ENCODE data around the gene AGBL1. TPM values are rescaled to one million over a fixed set of nuclear protein-coding genes. Genes with fewer than 3 reads are reported as not detected.

Gene AGBL1
- total RNA-seq, 1 experiment from 2014 or later, result not detected

- Mint-ChIP-seq H3K4me3 (no peak overlapping the region), H3K4me1 (no peaks in the 10 kb centered on the region), H3K9me3 (no peaks in the 10 kb centered on the region; a peak in 1 of 5 replicates), H3K36me3 (ENCODE audit: insufficient read depth in 1 of 3, low read depth in 3 of 3) (no peaks in the 10 kb centered on the region), H3K27me3 (ENCODE audit: low read depth) (no peaks in the 10 kb centered on the region; the same call in 1 of the 2 replicates), H3K27ac (no peak overlapping the region)
- no peak overlapping the region for H2BK12ac ChIP-seq (ENCODE audit: insufficient read length, low read depth, low read length)
- no peaks in the 10 kb centered on the region for H4K20me1 ChIP-seq (ENCODE audit: control insufficient read depth, insufficient read depth, insufficient read length)
- H4K5ac ChIP-seq (ENCODE audit: insufficient read length, low read depth, low read length), result no peak overlapping the region
- H2BK15ac ChIP-seq (ENCODE audit: low read depth, low read length), result no peak overlapping the region
- H2AFZ ChIP-seq (ENCODE audit: low read length), result no peak overlapping the region
- no peaks in the 10 kb centered on the region for H3K79me1 ChIP-seq (ENCODE audit: insufficient read depth, low read depth, low read length, poor library complexity, severe bottlenecking)
- no peaks in the 10 kb centered on the region for H3K79me2 ChIP-seq (ENCODE audit: insufficient read depth, low read length)
- H3T11ph ChIP-seq (ENCODE audit: low read length), result no peak overlapping the region
- H3K23me2 ChIP-seq (ENCODE audit: insufficient read length, low read depth, low read length, poor library complexity, severe bottlenecking), result no peaks in the 10 kb centered on the region
- no peak overlapping the region for H3K14ac ChIP-seq (ENCODE audit: insufficient read depth, low read length)
- no peaks in the 10 kb centered on the region for H3K27me3 ChIP-seq (ENCODE audit: insufficient read depth, low read length)
- no peak for TF ChIP-seq CTCF (conservative IDR thresholded peaks at IDR 0.05)
- H3K9me3 ChIP-seq (ENCODE audit: control insufficient read depth, low read depth, low read length), result no peaks in the 10 kb centered on the region
- no peak overlapping the region for H2BK20ac ChIP-seq (ENCODE audit: low read depth, low read length, poor library complexity, severe bottlenecking)
- no peak overlapping the region for H3K4ac ChIP-seq (ENCODE audit: low read depth, low read length)
- H4K91ac ChIP-seq (ENCODE audit: insufficient read length, low read depth, low read length), result no peak overlapping the region
- no peak overlapping the region for H3K4me2 ChIP-seq (ENCODE audit: insufficient read depth, insufficient read length, low read length)
- no peak overlapping the region for H3K18ac ChIP-seq (ENCODE audit: insufficient read length, low read depth, low read length)
- H3K27ac ChIP-seq (ENCODE audit: insufficient read length, low read depth, low read length), result no peak overlapping the region
- no peak for DNase-seq
- no peak overlapping the region for H3K56ac ChIP-seq (ENCODE audit: insufficient read length, low read depth, low read length)
- H3K23ac ChIP-seq (ENCODE audit: insufficient read length, low read depth, low read length), result no peak overlapping the region
- H4K8ac ChIP-seq (replicated peaks; ENCODE audit: insufficient read length, low read depth, low read length), result no peak overlapping the region
- no peak overlapping the region for H3K9ac ChIP-seq (ENCODE audit: extremely low read depth, insufficient read length, low read length)
- H2AK5ac ChIP-seq (ENCODE audit: insufficient read length, low read length), result no peak overlapping the region
- H3K4me1 ChIP-seq (ENCODE audit: insufficient read depth, low read length), result no peaks in the 10 kb centered on the region
- no peak overlapping the region for H2BK5ac ChIP-seq (ENCODE audit: insufficient read length, low read length)
- no peak overlapping the region for H2BK120ac ChIP-seq (ENCODE audit: low read depth, low read length, poor library complexity, severe bottlenecking)
These were observed 730.7 kb downstream of the AGBL1 start for GRCh38 chr15:86810329-86810728.

All from H9 (cell line).